Upper lobe of right lung (tissue), 1 donor: ENCODE data around the gene ADAMTSL3. TPM values are rescaled to one million over a fixed set of nuclear protein-coding genes. Genes with fewer than 3 reads are reported as not detected.

Source experiments
- ATAC-seq: fragments of 200-7000 bp; cut with Tn5 transposase; one replicate; pipeline ENCODE4 v1.9.1; 2020; ENCODE audit warnings: mild to moderate bottlenecking, moderate library complexity
- DNase-seq: peaks from one replicate; pipeline ENCODE4 v3.0.0-alpha.2; 2020
- H3K27ac ChIP-seq: fragments of 200-600 bp; one replicate; pipeline ENCODE4 v1.8.0; 2022
- H3K27me3 ChIP-seq: fragments of 200-600 bp; one replicate; pipeline ENCODE4 v1.8.0; 2022; ENCODE audit warnings: mild to moderate bottlenecking
- H3K36me3 ChIP-seq: fragments of 200-600 bp; one replicate; pipeline ENCODE4 v1.8.0; 2022
- H3K4me1 ChIP-seq: fragments of 200-600 bp; one replicate; pipeline ENCODE4 v1.8.0; 2022
- H3K4me3 ChIP-seq: fragments of 200-600 bp; one replicate; pipeline ENCODE4 v1.8.0; 2022; ENCODE audit warnings: mild to moderate bottlenecking
- H3K9me3 ChIP-seq: fragments of 200-600 bp; one replicate; pipeline ENCODE4 v1.8.0; 2022
- CTCF ChIP-seq: fragments of 200-600 bp; IDR thresholded peaks from one replicate; pipeline ENCODE4 v1.8.0; 2022; ENCODE audit warnings: antibody characterized with exemption
- intact Hi-C: fragments of 100-400 bp; cut with DNase I; formaldehyde crosslinking; loops from one replicate; pipeline ENCODE4 v1.11.0; 2022
- total RNA-seq: library from RNA; stranded (reverse); fragmentation: NEBNext Ultra II Directional; extraction: Animal tissue kit (Norgen Biotek cat#: 25700); gene quantifications from one replicate; pipeline ENCODE4 v1.2.1, GENCODE V29; 2021
- donor health status: DM: no; HTN: yes; CAD: no; lungs with severe emphysema.

ADAMTSL3 gene
- total RNA-seq, 1 donor from 2014 or later = 26.2 TPM

- Histone ChIP-seq H3K27me3 (no peaks in the 10 kb centered on the region), H3K36me3 (no peaks in the 10 kb centered on the region), H3K27ac (no peak overlapping the region), H3K4me1 (no peaks in the 10 kb centered on the region), H3K4me3 (no peak overlapping the region), H3K9me3 (no peaks in the 10 kb centered on the region)
- intact Hi-C loops = no loop called here
- ATAC-seq = no peak
- no peak for TF ChIP-seq CTCF
- DNase-seq = no peak
Measured at GRCh38 chr15:83886321-83886720, 232.4 kb downstream of the ADAMTSL3 start.

GRCh38 chr15:83887404-83887803 lies 233.5 kb downstream of the ADAMTSL3 start:
- H3K4me1 ChIP-seq = no peaks in the 10 kb centered on the region
- intact Hi-C loops = no loop called here
- no peak for TF ChIP-seq CTCF
- H3K27ac ChIP-seq = no peak overlapping the region
- no peaks in the 10 kb centered on the region for H3K9me3 ChIP-seq
- ATAC-seq = no peak
- no peaks in the 10 kb centered on the region for H3K27me3 ChIP-seq
- no peak for DNase-seq
- H3K36me3 ChIP-seq = no peaks in the 10 kb centered on the region
- H3K4me3 ChIP-seq = no peak overlapping the region

- H3K4me3 ChIP-seq = no peak overlapping the region
- H3K36me3 ChIP-seq = no peaks in the 10 kb centered on the region
- no peaks in the 10 kb centered on the region for H3K27me3 ChIP-seq
- TF ChIP-seq CTCF = no peak
- H3K4me1 ChIP-seq = no peaks in the 10 kb centered on the region
- intact Hi-C loops = no loop called here
- no peak overlapping the region for H3K27ac ChIP-seq
- no peak for ATAC-seq
- H3K9me3 ChIP-seq = no peaks in the 10 kb centered on the region
- no peak for DNase-seq
Measured at GRCh38 chr15:83887961-83888360, 234.0 kb downstream of the ADAMTSL3 start.

GRCh38 chr15:83889995-83890394 lies 236.1 kb downstream of the ADAMTSL3 start:
- no peak overlapping the region for H3K27ac ChIP-seq
- TF ChIP-seq CTCF = no peak
- H3K4me3 ChIP-seq = no peak overlapping the region
- intact Hi-C loops = no loop called here
- H3K9me3 ChIP-seq = no peaks in the 10 kb centered on the region
- no peak for ATAC-seq
- no peaks in the 10 kb centered on the region for H3K36me3 ChIP-seq
- no peaks in the 10 kb centered on the region for H3K4me1 ChIP-seq
- H3K27me3 ChIP-seq = no peaks in the 10 kb centered on the region
- DNase-seq = no peak

GRCh38 chr15:83890587-83890986 lies 236.7 kb downstream of the ADAMTSL3 start:
- Histone ChIP-seq H3K36me3 (no peaks in the 10 kb centered on the region), H3K27me3 (no peaks in the 10 kb centered on the region), H3K27ac (no peak overlapping the region), H3K9me3 (no peaks in the 10 kb centered on the region), H3K4me1 (no peaks in the 10 kb centered on the region), H3K4me3 (no peak overlapping the region)
- no peak for DNase-seq
- no peak for ATAC-seq
- intact Hi-C loops = no loop called here
- TF ChIP-seq CTCF = no peak

- intact Hi-C loops = no loop called here
- H3K36me3 ChIP-seq = no peaks in the 10 kb centered on the region
Measured at GRCh38 chr15:83892498-83892897, 238.6 kb downstream of the ADAMTSL3 start.

More at GRCh38 chr15:83892498-83892897, 238.6 kb downstream of the ADAMTSL3 start:
- H3K27ac ChIP-seq = no peak overlapping the region
- TF ChIP-seq CTCF = no peak
- H3K4me1 ChIP-seq = no peaks in the 10 kb centered on the region
- no peaks in the 10 kb centered on the region for H3K27me3 ChIP-seq
- H3K4me3 ChIP-seq = no peak overlapping the region
- DNase-seq (no peak), ATAC-seq (no peak)
- no peaks in the 10 kb centered on the region for H3K9me3 ChIP-seq
